K562 treated with DMSO at 1 percent for 24 hours (cell line): Measurements from ENCODE around the gene STT3B. TPM values are rescaled to one million over a fixed set of nuclear protein-coding genes. Genes with fewer than 3 reads are reported as not detected.

Experiments used
- total RNA-seq: library from RNA; unstranded; fragments of 300-600 nt; gene quantifications from 2 replicates; pipeline ENCODE4 v1.2.3, GENCODE V29; 2022; ENCODE audit warnings: low read depth; ENCODE audit not compliant: insufficient read depth

Gene STT3B
- 49.2 and 60.2 TPM in 2 replicates for total RNA-seq

GRCh38 chr3:31532587-31533168, at the start of gene STT3B:
Gene STT3B, plus strand, starts transcription at chr3:31532925. Its CDS starts 74 bp downstream, at chr3:31532999.

